NT2/D1 (cell line): ENCODE results near the gene MMP11.

Source experiments
- SUZ12 ChIP-seq: IDR thresholded peaks from 2 replicates; pipeline ENCODE4 v1.6.1; 2011; ENCODE audit not compliant: insufficient read length, insufficient read depth; ENCODE audit errors: extremely low read depth
- ZNF274 ChIP-seq: IDR thresholded peaks from 2 replicates; pipeline ENCODE4 v1.6.1; 2011; ENCODE audit warnings: mild to moderate bottlenecking, low read depth, low read length

DNA sequence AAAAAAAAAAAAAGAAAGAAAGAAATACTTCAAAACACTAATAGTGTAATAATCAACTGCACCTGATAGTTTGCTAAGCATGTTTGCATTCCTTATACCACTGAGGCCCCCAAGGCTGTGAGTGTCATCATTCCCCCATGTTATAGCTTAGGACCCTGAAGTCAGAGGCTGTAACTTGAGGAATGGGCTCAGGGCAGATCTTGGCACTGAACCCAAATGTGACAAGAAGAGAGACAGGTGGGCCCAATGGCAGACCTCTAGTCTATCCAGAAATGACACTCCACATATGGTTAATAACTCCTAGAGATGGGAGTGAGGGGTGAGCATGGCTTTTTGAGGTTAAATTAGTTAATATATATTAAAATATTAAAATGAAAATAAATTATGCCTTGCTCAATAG lies 35.0 kb upstream of the MMP11 start:
- no peak for TF ChIP-seq SUZ12
- TF ChIP-seq ZNF274: no peak
